Muscle of back (tissue), 11 donors: ENCODE data around the gene ZFP90. TPM values are rescaled to one million over a fixed set of nuclear protein-coding genes. Genes with fewer than 3 reads are reported as not detected.

Experiments
- DNase-seq, 3 donors: peaks; one replicate each; pipeline versions ENCODE4 v3.0.0 to v3.0.0-alpha.2; 2013
- polyA plus RNA-seq, 10 donors: library from polyadenylated mRNA; unstranded; fragments of 120-200 nt; gene quantifications; one replicate each; pipeline ENCODE4 v1.2.1, GENCODE V29; 2013; ENCODE audit not compliant: insufficient read length in 10 of 10

The ZFP90 gene
- polyA plus RNA-seq, 10 donors, result 12.7 to 22.9 (median 18.8) TPM

GRCh38 chr16:68574479-68574878, 35.4 kb downstream of the ZFP90 start:
- no peak for DNase-seq

GRCh38 chr16:68575082-68575481, 36.0 kb downstream of the ZFP90 start:
- DNase-seq, result no peak

GRCh38 chr16:68577352-68577853, 38.3 kb downstream of the ZFP90 start:
- no peak for DNase-seq

GRCh38 chr16:68590201-68590994, 51.3 kb downstream of the ZFP90 start:
- peak; percentile 25 to 69 (median 54) for DNase-seq

GRCh38 chr16:68592466-68593337, 53.6 kb downstream of the ZFP90 start:
- DNase-seq, result no peak

- no peak for DNase-seq
Measured at GRCh38 chr16:68596266-68596665, 57.2 kb downstream of the ZFP90 start.

- DNase-seq, result no peak
Measured at GRCh38 chr16:68599586-68599985, 60.5 kb downstream of the ZFP90 start.

GRCh38 chr16:68605746-68606145, 66.7 kb downstream of the ZFP90 start:
- no peak for DNase-seq

GRCh38 chr16:68607443-68607842, 68.4 kb downstream of the ZFP90 start:
- DNase-seq, result no peak

GRCh38 chr16:68608330-68608729, 69.2 kb downstream of the ZFP90 start:
- no peak for DNase-seq

GRCh38 chr16:68612996-68613395, 73.9 kb downstream of the ZFP90 start:
- DNase-seq, result no peak

- no peak for DNase-seq
Measured at GRCh38 chr16:68617734-68618133, 78.6 kb downstream of the ZFP90 start.

Other genes starting within 250 kb of the ZFP90 start
- 10 to 100 TPM; 11.2 to 16.6 (median 14.2) TPM for gene SLC7A6OS, start 228.3 kb upstream of the ZFP90 start, polyA plus RNA-seq
- 10 to 100 TPM; 36.3 to 49.9 (median 38.8) TPM for gene PRMT7, start 228.3 kb upstream of the ZFP90 start, polyA plus RNA-seq
- gene SMPD3, start 90.8 kb upstream of the ZFP90 start, polyA plus RNA-seq, result 1 to 10 TPM in 3 of 10 donors, under 1 TPM in 7; 0.54 to 1.5 (median 0.88) TPM
- gene CDH3, start 106.0 kb downstream of the ZFP90 start, polyA plus RNA-seq, result 10 to 100 TPM in 2 of 10 donors, under 1 TPM in 8; 0.17 to 19.0 (median 0.67) TPM
- gene CDH1, start 198.0 kb downstream of the ZFP90 start, polyA plus RNA-seq, result 10 to 100 TPM in 2 of 10 donors, 1 to 10 TPM in 8; 1.3 to 23.5 (median 2.1) TPM